GM10248 (cell line): ENCODE measurements around the gene EMILIN2.

Experiments used
- CTCF ChIA-PET: fragments of 300-600 bp; sonication (Branson Sonifier 250); formaldehyde crosslinking; extraction: SDS; loops from one replicate; lab custom pipeline; 2021; ENCODE audit warnings: antibody characterized with exemption; lab: Yijun Ruan, JAX
- POLR2A ChIA-PET: fragments of 350-650 bp; sonication (Branson Sonifier 250); formaldehyde crosslinking; extraction: SDS; loops from one replicate; lab custom pipeline; 2020; ENCODE audit warnings: antibody characterized with exemption; lab: Yijun Ruan, JAX
- DNase-seq: peaks from one replicate; pipeline ENCODE4 v3.0.0; 2012; ENCODE audit errors: extremely low spot score
- TF ChIP-seq, protein P1 (sequence below): IDR thresholded peaks from 2 replicates; pipeline ENCODE4 v1.5.1; 2012; ENCODE audit warnings: mild to moderate bottlenecking, low read depth; ENCODE audit errors: extremely low read depth, missing control alignments, control extremely low read depth

Gene EMILIN2

DNA sequence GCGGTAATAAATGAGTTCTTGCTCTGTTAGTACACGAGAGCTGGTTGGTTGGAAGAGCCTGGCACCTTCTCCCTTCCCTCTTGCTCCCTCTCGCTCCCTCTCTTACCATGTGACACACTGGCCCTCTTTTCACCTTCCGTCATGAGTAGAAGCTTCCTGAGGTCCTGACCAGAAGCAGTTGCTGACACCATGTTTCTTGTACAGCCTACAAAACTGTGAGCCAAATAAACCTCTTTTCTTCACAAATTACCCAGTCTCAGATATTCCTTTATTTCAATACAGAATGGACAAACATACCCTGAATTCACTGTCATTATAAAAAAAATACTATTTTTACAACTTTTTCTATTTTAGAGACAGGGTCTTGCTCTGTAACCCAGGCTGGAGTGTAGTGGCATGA lies 40.7 kb downstream of the EMILIN2 start:
- TF ChIP-seq, protein P1, sequence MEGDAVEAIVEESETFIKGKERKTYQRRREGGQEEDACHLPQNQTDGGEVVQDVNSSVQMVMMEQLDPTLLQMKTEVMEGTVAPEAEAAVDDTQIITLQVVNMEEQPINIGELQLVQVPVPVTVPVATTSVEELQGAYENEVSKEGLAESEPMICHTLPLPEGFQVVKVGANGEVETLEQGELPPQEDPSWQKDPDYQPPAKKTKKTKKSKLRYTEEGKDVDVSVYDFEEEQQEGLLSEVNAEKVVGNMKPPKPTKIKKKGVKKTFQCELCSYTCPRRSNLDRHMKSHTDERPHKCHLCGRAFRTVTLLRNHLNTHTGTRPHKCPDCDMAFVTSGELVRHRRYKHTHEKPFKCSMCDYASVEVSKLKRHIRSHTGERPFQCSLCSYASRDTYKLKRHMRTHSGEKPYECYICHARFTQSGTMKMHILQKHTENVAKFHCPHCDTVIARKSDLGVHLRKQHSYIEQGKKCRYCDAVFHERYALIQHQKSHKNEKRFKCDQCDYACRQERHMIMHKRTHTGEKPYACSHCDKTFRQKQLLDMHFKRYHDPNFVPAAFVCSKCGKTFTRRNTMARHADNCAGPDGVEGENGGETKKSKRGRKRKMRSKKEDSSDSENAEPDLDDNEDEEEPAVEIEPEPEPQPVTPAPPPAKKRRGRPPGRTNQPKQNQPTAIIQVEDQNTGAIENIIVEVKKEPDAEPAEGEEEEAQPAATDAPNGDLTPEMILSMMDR, result no peak
- ChIA-PET POLR2A (no interaction called here), CTCF (interaction anchor here (0.8 kb wide), 1 partner anchor 12 kb away, joined by 3 read pairs; no protein-coding TSS in a partner anchor)
- DNase-seq, result no peak

DNA sequence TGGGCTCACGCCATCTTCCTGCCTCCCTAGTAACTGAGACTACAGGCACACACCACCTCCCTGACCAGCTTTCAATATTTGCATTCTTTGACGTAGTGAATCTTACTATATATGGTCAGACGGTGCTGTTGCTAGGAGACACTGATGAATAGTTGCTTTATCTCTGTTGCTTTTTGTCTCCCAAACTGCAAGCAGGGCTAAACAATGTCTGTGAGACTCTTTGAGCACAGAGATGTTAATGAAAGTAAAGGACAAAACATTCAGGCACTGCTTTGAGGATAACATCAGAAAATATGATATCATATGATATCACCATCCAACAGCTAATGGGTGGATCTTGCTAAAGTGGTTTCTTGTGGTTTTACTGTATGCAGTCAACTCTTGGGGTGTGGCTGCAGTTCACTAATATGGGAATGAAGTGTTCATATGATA lies 43.0 kb downstream of the EMILIN2 start:
- TF ChIP-seq, protein P1, result no peak
- no peak for DNase-seq
- POLR2A ChIA-PET, result no interaction called here
- CTCF ChIA-PET, result interaction anchor here (1.0 to 2.0 kb wide), 4 partner anchors 9 to 356 kb away, joined by 3 to 5 read pairs (median 4); no protein-coding TSS in a partner anchor

DNA sequence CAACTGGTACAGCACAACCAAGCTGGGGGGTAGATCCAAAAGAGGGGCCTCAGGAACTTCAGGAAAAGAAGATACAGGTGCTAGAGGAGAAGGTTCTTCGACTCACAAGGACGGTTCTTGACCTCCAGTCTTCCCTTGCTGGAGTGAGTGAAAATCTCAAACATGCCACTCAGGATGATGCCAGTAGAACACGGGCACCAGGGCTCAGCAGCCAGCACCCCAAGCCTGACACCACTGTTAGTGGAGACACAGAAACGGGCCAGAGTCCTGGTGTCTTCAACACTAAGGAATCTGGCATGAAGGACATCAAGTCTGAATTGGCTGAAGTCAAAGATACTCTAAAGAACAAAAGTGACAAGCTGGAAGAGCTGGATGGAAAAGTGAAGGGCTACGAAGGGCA lies 43.8 kb downstream of the EMILIN2 start:
- ChIA-PET CTCF (interaction anchor here (1.0 to 2.0 kb wide), 4 partner anchors 8 to 356 kb away, joined by 3 to 5 read pairs (median 4); no protein-coding TSS in a partner anchor), POLR2A (no interaction called here)
- TF ChIP-seq, protein P1, result no peak
- no peak for DNase-seq

DNA sequence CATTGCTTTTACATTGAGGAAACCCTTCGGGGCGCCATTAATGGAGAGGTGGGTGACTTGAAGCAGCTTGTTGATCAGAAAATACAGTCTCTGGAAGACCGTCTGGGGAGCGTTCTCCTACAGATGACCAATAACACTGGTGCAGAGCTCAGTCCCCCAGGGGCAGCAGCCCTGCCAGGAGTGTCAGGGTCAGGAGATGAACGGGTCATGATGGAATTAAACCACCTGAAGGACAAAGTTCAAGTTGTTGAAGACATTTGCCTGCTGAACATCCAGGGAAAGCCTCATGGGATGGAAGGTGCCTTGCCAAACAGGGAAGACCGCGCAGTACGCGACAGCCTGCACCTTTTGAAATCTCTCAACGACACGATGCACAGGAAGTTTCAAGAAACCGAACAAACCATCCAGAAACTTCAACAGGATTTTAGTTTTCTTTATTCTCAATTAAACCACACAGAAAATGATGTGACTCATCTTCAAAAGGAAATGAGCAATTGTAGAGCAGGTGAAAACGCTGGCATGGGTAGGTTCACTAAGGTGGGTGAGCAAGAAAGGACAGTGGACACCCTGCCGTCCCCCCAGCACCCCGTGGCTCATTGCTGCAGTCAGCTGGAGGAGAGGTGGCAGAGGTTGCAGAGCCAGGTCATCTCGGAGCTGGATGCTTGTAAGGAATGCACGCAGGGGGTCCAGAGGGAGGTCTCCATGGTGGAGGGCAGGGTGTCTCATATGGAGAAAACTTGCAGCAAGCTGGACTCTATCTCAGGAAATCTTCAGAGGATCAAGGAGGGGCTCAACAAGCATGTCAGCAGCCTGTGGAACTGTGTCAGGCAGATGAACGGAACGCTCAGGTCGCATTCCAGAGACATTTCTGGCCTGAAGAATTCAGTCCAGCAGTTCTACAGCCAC lies 45.0 kb downstream of the EMILIN2 start:
- POLR2A ChIA-PET, result interaction anchor here (0.6 kb wide), 1 partner anchor 11 kb away, joined by 3 read pairs; no protein-coding TSS in a partner anchor
- no peak for DNase-seq
- CTCF ChIA-PET, result interaction anchor here (1.7 kb wide), 1 partner anchor 38 kb away, joined by 3 read pairs; no protein-coding TSS in a partner anchor
- TF ChIP-seq, protein P1, result no peak

DNA sequence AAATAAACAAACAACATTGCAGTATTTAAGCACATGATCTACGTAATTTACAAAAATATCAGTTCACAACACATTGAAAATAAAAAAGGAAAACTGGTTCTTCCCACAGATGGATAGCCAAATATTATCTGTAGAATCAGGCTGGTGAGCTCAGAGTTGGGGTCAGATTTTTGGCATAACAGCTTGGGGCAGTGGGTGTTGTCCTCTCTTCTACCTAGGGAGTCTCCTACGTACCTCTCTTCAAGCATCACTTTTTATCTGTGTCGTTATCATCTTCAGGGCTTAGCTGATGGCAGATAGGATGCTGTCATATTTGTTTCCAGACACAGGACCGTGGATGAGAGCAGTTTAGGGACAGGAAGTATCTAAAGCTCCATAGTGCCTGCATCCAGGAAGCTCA lies 46.2 kb downstream of the EMILIN2 start:
- CTCF ChIA-PET, result no interaction called here
- DNase-seq, result no peak
- POLR2A ChIA-PET, result no interaction called here
- TF ChIP-seq, protein P1, result no peak

DNA sequence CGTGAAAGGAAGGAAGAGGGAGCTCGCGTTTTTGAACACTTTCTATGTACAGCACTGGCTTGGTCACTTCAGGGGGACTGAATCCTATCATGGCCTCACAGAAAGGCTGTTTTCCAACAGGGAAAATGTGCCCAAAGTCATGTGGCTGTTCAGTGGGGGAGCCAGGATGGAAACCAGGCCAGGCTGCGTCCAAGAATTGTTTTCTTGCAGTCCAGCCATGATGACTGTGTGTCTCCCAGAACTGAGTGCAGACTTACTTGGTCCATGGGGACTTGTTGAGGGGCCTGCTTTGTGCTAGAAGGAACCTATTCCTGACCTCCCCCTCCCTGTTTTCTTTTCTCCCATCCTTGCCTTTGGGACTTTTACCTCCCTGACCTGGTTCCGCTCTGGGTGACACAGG lies 46.9 kb downstream of the EMILIN2 start:
- ChIA-PET CTCF (no interaction called here), POLR2A (no interaction called here)
- no peak for DNase-seq
- TF ChIP-seq, protein P1, result no peak
